ENCODE measurements around the gene PXN.
"Not testable (repeated sequence)": the region's sequence is repeated elsewhere in the genome, so short reads cannot be mapped to it uniquely, and the experiment has no call there.

DNA sequence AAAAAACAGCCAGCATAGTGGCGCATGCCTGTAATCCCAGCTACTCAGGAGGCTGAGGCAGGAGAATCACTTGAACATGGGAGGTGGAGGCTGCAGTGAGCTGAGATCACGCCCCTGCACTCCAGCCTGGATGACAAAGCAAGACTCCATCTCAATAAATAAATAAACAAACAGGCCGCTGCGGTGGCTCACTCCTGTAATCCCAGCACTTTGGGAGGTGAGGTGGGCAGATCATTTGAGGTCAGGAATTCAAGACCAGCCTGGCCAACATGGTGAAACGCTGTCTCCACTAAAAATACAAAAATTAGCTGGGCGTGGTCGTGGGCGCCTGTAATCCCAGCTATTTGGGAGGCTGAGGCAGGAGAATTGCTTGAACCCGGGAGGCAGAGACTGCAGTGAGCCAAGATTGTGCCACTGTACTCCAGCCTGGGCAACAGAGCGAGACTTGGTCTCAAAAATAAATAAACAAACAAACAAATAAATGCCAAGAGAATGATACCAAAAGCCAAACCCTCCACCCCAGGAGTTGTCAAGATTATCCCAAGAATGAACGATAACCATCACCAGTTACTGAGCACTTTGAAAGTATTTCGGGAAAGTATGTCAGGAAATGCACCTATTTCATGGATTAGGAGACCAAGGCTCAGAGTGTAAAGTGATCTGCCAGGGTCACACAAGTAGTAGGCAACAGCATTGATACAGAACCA lies 14.0 kb downstream of the PXN start:
- not testable (repeated sequence) for TF ChIP-seq SIN3A (IDR thresholded peaks at IDR 0.05; ENCODE audit: low read depth, low read length); POLR2A (IDR thresholded peaks at IDR 0.05; ENCODE audit: low read depth, low read length); CREM (IDR thresholded peaks at IDR 0.05; ENCODE audit: low read depth); EZH2 (IDR thresholded peaks at IDR 0.05; ENCODE audit: borderline replicate concordance, control insufficient read depth, low read depth, low read length)
- TF ChIP-seq, protein P1, sequence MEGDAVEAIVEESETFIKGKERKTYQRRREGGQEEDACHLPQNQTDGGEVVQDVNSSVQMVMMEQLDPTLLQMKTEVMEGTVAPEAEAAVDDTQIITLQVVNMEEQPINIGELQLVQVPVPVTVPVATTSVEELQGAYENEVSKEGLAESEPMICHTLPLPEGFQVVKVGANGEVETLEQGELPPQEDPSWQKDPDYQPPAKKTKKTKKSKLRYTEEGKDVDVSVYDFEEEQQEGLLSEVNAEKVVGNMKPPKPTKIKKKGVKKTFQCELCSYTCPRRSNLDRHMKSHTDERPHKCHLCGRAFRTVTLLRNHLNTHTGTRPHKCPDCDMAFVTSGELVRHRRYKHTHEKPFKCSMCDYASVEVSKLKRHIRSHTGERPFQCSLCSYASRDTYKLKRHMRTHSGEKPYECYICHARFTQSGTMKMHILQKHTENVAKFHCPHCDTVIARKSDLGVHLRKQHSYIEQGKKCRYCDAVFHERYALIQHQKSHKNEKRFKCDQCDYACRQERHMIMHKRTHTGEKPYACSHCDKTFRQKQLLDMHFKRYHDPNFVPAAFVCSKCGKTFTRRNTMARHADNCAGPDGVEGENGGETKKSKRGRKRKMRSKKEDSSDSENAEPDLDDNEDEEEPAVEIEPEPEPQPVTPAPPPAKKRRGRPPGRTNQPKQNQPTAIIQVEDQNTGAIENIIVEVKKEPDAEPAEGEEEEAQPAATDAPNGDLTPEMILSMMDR (IDR thresholded peaks at IDR 0.05 in 2 of 3, conservative IDR thresholded peaks at IDR 0.05 in 1 of 3; ENCODE audit: control insufficient read depth in 2 of 3, extremely low read depth in 1 of 3, insufficient read depth in 1 of 3, low read depth in 3 of 3, low read length in 3 of 3): not testable (repeated sequence)
- TF ChIP-seq, protein P2, sequence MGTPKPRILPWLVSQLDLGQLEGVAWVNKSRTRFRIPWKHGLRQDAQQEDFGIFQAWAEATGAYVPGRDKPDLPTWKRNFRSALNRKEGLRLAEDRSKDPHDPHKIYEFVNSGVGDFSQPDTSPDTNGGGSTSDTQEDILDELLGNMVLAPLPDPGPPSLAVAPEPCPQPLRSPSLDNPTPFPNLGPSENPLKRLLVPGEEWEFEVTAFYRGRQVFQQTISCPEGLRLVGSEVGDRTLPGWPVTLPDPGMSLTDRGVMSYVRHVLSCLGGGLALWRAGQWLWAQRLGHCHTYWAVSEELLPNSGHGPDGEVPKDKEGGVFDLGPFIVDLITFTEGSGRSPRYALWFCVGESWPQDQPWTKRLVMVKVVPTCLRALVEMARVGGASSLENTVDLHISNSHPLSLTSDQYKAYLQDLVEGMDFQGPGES (IDR thresholded peaks at IDR 0.05): not testable (repeated sequence)
- TF ChIP-seq, protein P3, sequence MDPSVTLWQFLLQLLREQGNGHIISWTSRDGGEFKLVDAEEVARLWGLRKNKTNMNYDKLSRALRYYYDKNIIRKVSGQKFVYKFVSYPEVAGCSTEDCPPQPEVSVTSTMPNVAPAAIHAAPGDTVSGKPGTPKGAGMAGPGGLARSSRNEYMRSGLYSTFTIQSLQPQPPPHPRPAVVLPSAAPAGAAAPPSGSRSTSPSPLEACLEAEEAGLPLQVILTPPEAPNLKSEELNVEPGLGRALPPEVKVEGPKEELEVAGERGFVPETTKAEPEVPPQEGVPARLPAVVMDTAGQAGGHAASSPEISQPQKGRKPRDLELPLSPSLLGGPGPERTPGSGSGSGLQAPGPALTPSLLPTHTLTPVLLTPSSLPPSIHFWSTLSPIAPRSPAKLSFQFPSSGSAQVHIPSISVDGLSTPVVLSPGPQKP (IDR thresholded peaks at IDR 0.05; ENCODE audit: low read depth, low read length): not testable (repeated sequence)
